DOHH2 (cell line): Measurements from ENCODE around the gene ITPR1.
A peak's percentile ranks its signal among the peaks of the same experiment; 100 is the strongest.

Experiments used
- H3F3A ChIP-seq: fragments of 200-600 bp; sonication (generic), shearing (Covaris generic); 2 replicates; pipeline ENCODE4 v1.6.0; 2016; ENCODE audit warnings: antibody characterized with exemption, mild to moderate bottlenecking; ENCODE audit not compliant: control insufficient read depth, insufficient read depth
- H3K27ac ChIP-seq: fragments of 200-600 bp; sonication (generic); 2 replicates; pipeline ENCODE4 v1.5.1; 2014; ENCODE audit warnings: low read depth, mild to moderate bottlenecking, low read length, moderate library complexity
- H3K27me3 ChIP-seq: fragments of 200-600 bp; sonication (generic); 2 replicates; pipeline ENCODE4 v1.6.1; 2014; ENCODE audit warnings: mild to moderate bottlenecking, low read length, mixed read lengths; ENCODE audit not compliant: control insufficient read depth
- H3K36me3 ChIP-seq: fragments of 200-600 bp; sonication (generic); 2 replicates; pipeline ENCODE4 v1.6.1; 2014; ENCODE audit warnings: mild to moderate bottlenecking, low read length, moderate library complexity, mixed read lengths; ENCODE audit not compliant: control insufficient read depth
- H3K4me1 ChIP-seq: fragments of 200-600 bp; sonication (generic); 2 replicates; pipeline ENCODE4 v1.6.1; 2014; ENCODE audit warnings: mild to moderate bottlenecking, low read length, mixed read lengths; ENCODE audit not compliant: control insufficient read depth
- H3K4me2 ChIP-seq: fragments of 200-600 bp; sonication (generic); 2 replicates; pipeline ENCODE4 v1.6.0; 2014; ENCODE audit warnings: mild to moderate bottlenecking, low read length, moderate library complexity
- H3K4me3 ChIP-seq: fragments of 200-600 bp; sonication (generic); 2 replicates; pipeline ENCODE4 v1.5.1; 2014; ENCODE audit warnings: mild to moderate bottlenecking, low read length, mixed read lengths
- H3K79me2 ChIP-seq: fragments of 200-600 bp; sonication (generic); 2 replicates; pipeline ENCODE4 v1.6.1; 2014; ENCODE audit warnings: mild to moderate bottlenecking, low read length, mixed read lengths; ENCODE audit not compliant: control insufficient read depth
- H3K9me2 ChIP-seq: fragments of 200-600 bp; sonication (generic); replicated peaks from 2 replicates; pipeline ENCODE4 v1.6.1; 2014; ENCODE audit warnings: mild to moderate bottlenecking, low read length, mixed read lengths; ENCODE audit not compliant: control insufficient read depth
- H3K9me3 ChIP-seq: fragments of 200-600 bp; sonication (generic); 2 replicates; pipeline ENCODE4 v1.6.1; 2014; ENCODE audit warnings: antibody characterized with exemption, low read length, mixed read lengths; ENCODE audit not compliant: control insufficient read depth, insufficient read depth
- H4K20me1 ChIP-seq: fragments of 200-600 bp; sonication (generic); 2 replicates; pipeline ENCODE4 v1.6.0; 2014; ENCODE audit warnings: low read depth, mild to moderate bottlenecking, antibody characterized with exemption, low read length, moderate library complexity; ENCODE audit not compliant: control insufficient read depth, insufficient read depth
- CTCF ChIP-seq: fragments of 200-600 bp; sonication (generic); IDR thresholded peaks from one replicate; pipeline ENCODE4 v1.5.1; 2014; ENCODE audit warnings: antibody characterized with exemption, mild to moderate bottlenecking, low read depth, low read length; ENCODE audit not compliant: poor library complexity, severe bottlenecking
- EZH2phosphoT487 ChIP-seq: fragments of 200-600 bp; sonication (generic); IDR thresholded peaks from 2 replicates; pipeline ENCODE4 v1.6.1; 2017; ENCODE audit warnings: borderline replicate concordance, mild to moderate bottlenecking, antibody characterized with exemption, low read length, moderate library complexity, mixed read lengths

Gene ITPR1

DNA sequence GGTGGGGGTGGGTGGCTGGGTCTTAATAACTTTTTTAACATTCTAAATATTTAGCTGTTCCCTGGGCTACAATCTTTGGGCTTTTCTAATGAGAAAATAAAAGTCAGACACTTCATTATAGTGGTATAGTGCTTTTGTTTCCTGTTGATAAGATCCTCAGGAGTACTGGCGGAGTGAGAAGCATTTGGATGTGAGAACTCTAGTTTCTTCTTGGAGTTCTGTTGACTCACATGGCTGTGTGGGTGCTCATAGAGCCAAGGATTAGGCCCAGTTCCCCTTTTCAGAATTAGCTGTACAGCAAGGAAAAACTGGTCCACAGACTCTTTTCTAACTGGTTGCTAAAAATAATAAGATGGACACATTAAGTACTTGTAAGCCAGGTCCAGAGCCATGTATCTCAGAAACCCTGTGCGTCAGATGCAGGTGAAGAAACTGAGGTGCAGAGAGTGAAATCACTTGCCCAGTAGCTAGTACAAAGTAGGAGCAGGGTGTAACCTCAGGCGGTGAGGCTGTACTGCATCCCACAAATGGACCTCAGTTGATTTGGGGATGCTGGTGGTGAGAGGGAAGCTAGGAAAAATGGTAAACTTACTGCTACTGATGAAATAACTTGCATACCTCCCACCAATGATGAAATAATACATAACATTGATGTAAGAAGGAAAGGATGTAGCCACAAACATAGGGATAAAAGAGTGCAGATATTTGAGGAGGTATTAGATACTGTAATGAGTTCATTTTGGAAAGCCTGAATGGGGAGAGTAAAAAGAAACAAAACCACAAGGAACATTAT is 2.3 kb downstream of the ITPR1 start:
- Histone ChIP-seq H3K4me1 (peaks cover 42% of the 10 kb centered on the region), H3K36me3 (peaks cover 29% of the 10 kb centered on the region), H3K4me3 (peak overlapping the region; percentile 95), H3K27ac (peak overlapping the region; percentile 76), H3K79me2 (peaks cover 34% of the 10 kb centered on the region), H4K20me1 (no peaks in the 10 kb centered on the region), H3K9me2 (no peaks in the 10 kb centered on the region), H3K27me3 (peaks cover 21% of the 10 kb centered on the region), H3K9me3 (no peaks in the 10 kb centered on the region), H3K4me2 (peak overlapping the region; percentile 90), H3F3A (peaks cover 15% of the 10 kb centered on the region)
- TF ChIP-seq CTCF (no peak), EZH2phosphoT487 (no peak)

DNA sequence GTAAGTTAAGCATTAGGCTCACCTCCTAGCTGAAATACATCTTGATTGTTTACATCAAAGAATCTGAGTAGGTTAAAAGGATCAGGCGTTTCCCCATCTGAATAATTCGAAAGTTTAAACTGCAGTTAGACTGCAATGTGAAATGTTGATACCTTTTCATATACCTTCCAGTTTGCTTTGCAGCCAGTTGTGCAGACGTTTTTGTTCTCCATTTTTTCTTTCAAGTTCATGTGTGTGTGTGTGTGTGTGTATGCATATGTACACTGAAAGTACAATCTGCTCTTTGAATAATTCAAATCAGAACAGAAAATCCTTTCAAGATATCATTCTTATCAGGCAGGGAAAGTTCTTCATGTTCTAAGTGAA is 2.9 kb downstream of the ITPR1 start:
- H3K27ac ChIP-seq, result no peak overlapping the region

GRCh38 chr3:4497005-4497692 is 4.0 kb downstream of the ITPR1 start:
- Histone ChIP-seq H3F3A (peaks cover 22% of the 10 kb centered on the region), H3K4me3 (no peak overlapping the region), H3K27ac (no peak overlapping the region), H3K27me3 (peaks cover 4% of the 10 kb centered on the region; the same call in 1 of the 2 replicates), H3K79me2 (peaks cover 34% of the 10 kb centered on the region), H3K4me1 (peaks cover 46% of the 10 kb centered on the region), H3K9me3 (no peaks in the 10 kb centered on the region), H3K4me2 (no peak overlapping the region), H3K36me3 (peaks cover 35% of the 10 kb centered on the region), H3K9me2 (no peaks in the 10 kb centered on the region), H4K20me1 (no peaks in the 10 kb centered on the region)
- TF ChIP-seq EZH2phosphoT487 (no peak), CTCF (no peak)

More for the DNA sequence above, 2.9 kb downstream of the ITPR1 start:
- Histone ChIP-seq H3K79me2 (peaks cover 34% of the 10 kb centered on the region), H3K27me3 (peaks cover 15% of the 10 kb centered on the region), H3K9me3 (no peaks in the 10 kb centered on the region), H3F3A (peaks cover 17% of the 10 kb centered on the region), H4K20me1 (no peaks in the 10 kb centered on the region), H3K4me2 (peak overlapping the region; percentile 90), H3K4me3 (peak overlapping the region; percentile 95), H3K36me3 (peaks cover 29% of the 10 kb centered on the region), H3K9me2 (no peaks in the 10 kb centered on the region), H3K4me1 (peaks cover 42% of the 10 kb centered on the region)
- TF ChIP-seq CTCF (no peak), EZH2phosphoT487 (no peak)
